K562 treated with DMSO at 1 percent for 12 hours (cell line): Measurements from ENCODE around the gene KCNQ2. TPM values are rescaled to one million over a fixed set of nuclear protein-coding genes. Genes with fewer than 3 reads are reported as not detected.

ENCODE experiments used
- total RNA-seq: library from RNA; unstranded; fragments of 300-600 nt; gene quantifications from 2 replicates; pipeline ENCODE4 v1.2.3, GENCODE V29; 2022; ENCODE audit not compliant: insufficient read depth

KCNQ2 gene
- total RNA-seq, result not detected in 2 replicates

DNA sequence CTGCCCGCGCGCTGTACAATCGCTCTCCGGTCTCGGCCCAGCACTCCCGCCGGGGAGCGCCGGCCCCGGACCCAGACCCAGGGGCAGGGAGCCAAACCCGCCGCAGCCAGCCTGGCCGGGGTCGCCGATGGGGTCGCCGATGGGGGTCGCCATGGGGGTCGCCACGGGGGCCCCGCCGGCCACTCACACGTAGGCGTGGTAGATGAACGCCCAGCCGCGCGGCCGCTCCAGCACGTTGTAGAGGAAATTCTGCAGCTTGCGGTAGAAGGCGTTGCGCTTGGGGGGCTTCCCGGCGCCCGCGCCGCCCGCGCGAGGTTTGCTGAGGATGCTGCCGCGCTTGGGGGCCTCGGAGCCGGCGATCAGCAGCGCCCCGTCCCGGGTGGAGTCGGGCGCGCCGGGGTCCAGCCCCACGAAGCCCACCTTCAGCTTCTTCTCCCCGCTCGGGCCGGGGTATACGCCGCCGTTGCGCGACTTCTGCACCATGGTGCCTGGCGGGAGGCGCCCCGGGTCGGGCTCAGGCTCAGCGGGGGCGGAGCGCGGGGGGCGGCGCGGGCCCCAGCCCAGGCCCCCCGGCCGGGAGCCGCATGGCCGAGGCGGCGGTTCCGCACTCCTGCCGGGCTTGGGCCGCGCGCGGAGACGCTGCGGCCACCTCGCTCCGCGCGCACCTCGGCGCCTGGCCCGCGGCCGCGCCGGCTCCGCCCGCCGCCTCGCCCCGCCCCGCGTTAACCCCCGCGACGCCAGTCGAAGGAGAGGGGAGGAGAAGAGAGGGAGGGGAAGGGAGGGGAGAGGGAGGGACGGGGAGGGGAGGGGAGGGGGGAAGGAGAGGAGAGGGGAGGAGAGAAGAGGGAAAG, at the start of gene KCNQ2:
Gene KCNQ2, minus strand, starts transcription at position 675 of the 851 bp plus-strand sequence. Its CDS starts 192 bp downstream, at position 483.

DNA sequence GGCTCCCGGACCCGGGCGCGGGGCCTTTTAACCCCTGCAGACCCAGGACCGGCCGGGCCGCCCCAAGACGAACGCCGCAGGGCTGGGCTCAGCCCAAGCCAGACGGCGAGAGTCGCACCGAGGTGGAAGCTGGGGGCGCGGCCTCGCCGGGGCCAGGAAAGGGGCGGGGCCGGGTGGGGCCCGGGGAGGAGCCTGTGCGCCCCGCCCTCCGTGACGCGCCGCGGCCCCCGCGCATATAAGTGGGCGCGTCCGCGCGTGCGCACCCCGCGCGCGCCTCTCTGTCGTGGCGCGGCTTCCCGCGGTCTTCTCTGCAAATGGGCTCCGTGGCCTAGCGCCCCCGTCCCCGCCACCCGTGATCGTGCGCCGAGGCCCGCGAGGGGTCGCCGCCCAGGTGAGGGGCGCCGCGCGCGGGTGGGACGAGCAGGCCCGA, 48.1 kb upstream of the KCNQ2 start, which contains the start of gene PPDPF:
Gene PPDPF, plus strand, starts transcription at position 262 of the 430 bp plus-strand sequence. CDS start 544 bp downstream, outside the sequence.

DNA sequence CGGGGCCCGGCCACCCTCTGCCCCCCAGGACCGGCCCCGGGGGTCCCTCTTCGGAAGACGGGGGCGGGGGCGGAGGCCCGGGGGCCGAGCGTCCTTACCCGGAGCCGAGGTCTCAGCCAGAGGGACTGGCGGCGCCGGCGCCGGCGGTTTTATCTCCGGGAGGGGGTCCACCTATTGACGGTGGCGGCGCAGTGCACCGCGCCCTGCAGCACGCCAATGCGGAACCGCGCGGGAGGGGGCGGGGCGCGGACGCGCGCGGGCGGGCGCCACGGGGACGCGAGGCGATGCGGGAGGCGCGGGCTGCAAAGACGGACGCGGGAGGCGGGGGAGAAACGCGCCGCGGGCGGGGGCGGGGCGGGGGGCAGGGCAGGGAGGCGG, 26.5 kb upstream of the KCNQ2 start, which contains the start of gene EEF1A2:
Gene EEF1A2, minus strand, starts transcription at position 124 of the 378 bp plus-strand sequence. CDS start 1,320 bp downstream, outside the sequence.

DNA sequence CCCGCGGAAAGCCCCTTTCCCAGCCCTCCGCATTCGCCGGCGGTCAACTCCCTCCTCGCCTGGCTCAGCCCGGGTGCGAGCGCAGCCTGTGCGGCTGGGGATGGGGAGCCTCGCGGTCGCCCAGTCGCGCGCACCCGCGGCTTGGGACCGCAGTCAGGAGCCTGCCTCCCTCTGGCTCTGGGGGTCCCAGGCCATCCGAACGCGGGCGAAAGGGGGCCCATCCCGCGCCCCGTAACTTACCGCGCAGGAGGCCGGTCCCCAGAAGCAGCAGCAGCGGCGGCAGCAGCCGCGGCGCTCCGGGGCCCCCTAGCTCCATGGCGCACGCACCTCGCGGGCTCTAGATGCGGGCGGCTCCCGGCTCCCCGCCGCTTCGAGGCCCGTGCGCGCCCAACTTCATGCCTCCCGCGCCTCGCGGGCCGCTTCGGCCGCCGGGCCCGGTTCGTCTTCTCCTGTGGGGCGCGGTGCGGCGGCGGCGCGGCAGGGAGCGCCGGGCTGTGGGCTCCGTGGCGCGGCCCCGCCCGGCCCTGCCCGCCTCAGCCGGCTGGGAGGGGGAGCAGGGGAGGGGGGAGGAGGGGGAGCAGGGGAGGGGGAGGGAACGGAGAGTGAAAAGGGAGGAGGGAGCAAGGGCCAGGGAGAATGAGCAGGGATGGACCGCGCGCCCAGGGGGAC, 111.5 kb downstream of the KCNQ2 start, which contains the start of gene CHRNA4:
Gene CHRNA4, minus strand, starts transcription at position 500 of the 669 bp plus-strand sequence. Its CDS starts 184 bp downstream, at position 316.

Other genes starting within 250 kb of the KCNQ2 start
- 1.2 TPM in 1 of 2 replicates, not detected in the other for gene BIRC7, start 236.8 kb downstream of the KCNQ2 start, total RNA-seq
- not detected in 2 replicates for gene NKAIN4, start 218.2 kb downstream of the KCNQ2 start, total RNA-seq
- gene ARFGAP1, start 199.8 kb downstream of the KCNQ2 start, total RNA-seq, result 73.1 and 83.3 TPM in 2 replicates
- gene COL20A1, start 179.5 kb downstream of the KCNQ2 start, total RNA-seq, result not detected in 2 replicates
- not detected in 2 replicates for gene CHRNA4, start 111.3 kb downstream of the KCNQ2 start, total RNA-seq
- gene EEF1A2, start 26.4 kb upstream of the KCNQ2 start, total RNA-seq, result 52.9 and 73.8 TPM in 2 replicates
- gene PPDPF, start 48.1 kb upstream of the KCNQ2 start, total RNA-seq, result 155 and 180 TPM in 2 replicates
- gene PTK6, start 64.7 kb upstream of the KCNQ2 start, total RNA-seq, result not detected in 2 replicates
- not detected in 2 replicates for gene SRMS, start 75.1 kb upstream of the KCNQ2 start, total RNA-seq
- gene FNDC11, start 81.5 kb upstream of the KCNQ2 start, total RNA-seq, result 0.52 TPM in 1 of 2 replicates, not detected in the other
- gene HELZ2, start 101.6 kb upstream of the KCNQ2 start, total RNA-seq, result 14.7 and 45.5 TPM in 2 replicates
- 5.8 and 9.2 TPM in 2 replicates for gene GMEB2, start 154.4 kb upstream of the KCNQ2 start, total RNA-seq
- 9.1 and 10.9 TPM in 2 replicates for gene STMN3, start 180.8 kb upstream of the KCNQ2 start, total RNA-seq
- 6.1 and 8.8 TPM in 2 replicates for gene RTEL1, start 185.7 kb upstream of the KCNQ2 start, total RNA-seq
- gene TNFRSF6B, start 224.0 kb upstream of the KCNQ2 start, total RNA-seq, result 2.3 and 2.9 TPM in 2 replicates
- 28.6 and 32.5 TPM in 2 replicates for gene ARFRP1, start 235.3 kb upstream of the KCNQ2 start, total RNA-seq
- gene ZGPAT, start 235.4 kb upstream of the KCNQ2 start, total RNA-seq, result 10.2 and 14.4 TPM in 2 replicates